OCI-M2 (cell line): ENCODE data around the gene C17orf50.
"Not testable (repeated sequence)": the region's sequence is repeated elsewhere in the genome, so short reads cannot be mapped to it uniquely, and the experiment has no call there.

Experiments
- DNase-seq: peaks from one replicate; lab custom pipeline; 2025; ENCODE audit not compliant: unreplicated experiment; lab: John Stamatoyannopoulos, UW

The C17orf50 gene

DNA sequence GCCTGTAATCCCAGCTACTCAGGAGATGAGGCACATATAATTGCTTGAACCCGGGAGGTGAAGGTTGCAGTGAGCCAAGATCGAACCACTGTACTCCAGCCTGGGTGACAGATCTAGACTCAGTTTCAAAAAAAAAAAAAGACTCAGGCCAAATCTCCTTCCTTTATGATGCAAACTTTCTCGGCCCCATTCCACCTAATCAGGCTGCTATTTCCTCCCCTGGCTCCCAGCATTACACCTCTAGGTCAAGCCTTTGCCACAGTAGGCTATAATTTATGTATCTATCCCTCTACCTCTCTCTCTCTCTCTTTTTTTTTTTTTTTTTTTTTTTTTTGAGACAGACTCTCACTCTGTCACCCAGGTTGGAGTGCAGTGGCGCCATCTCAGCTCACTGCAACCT lies 9.1 kb upstream of the C17orf50 start:
- not testable (repeated sequence) for DNase-seq

DNA sequence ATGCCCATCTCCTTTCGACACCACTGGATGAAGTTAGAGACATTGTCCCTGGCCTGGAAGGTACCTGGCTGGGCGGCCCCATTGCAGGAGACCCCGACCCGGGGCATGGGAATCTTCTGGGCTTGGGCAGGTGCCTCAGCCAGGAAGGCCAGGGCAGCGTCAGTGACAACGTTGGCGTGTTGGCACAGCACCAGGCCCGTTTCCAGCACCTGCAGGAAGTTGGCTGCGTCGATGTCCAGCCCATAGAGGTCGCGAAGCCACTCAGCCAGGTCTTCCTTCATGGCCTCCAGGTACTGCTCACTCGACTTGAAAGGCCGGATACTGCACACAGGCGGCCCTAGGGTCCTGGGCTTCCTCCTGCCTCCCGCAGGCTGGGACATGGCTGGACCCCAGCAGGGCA lies 8.2 kb upstream of the C17orf50 start:
- DNase-seq = no peak

DNA sequence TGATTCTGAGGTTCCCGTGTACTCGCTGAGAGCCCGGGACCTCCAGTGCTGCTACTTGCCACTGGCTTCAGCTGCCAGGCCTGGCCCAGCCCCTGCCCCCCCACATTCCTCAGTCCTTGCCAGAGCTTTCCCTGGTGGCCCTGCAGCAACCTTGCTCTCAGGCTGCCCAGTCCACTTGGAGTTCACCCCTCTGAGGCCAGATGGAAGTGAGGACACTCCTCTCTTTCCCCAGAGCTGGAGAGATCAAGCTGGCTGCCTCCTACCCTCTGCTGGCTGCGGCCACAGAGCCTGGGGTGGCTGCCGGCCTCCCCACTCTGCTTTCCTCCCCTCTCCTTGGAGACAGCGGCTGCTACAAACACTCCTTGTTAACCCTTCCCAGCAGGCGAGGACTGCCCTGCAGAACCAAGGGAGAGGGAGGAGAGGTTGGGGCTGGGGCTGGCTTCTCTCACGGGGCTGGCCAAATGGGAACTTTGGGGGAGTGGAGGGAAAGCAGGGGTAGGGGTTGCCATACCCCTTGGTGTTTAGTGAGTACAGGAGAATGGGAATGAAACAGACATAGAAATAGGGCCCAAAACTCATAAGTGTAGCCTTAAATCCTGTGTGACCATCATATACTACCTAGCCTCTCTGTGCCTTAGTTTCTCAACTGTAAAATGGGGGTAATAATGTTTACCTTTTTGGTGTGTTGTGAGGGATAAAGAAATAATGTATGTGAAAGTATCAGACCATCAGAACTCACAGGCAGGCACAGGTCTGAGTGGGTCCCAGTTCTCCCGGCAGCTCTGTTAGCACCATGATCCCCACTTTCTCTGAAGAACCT lies 7.5 kb upstream of the C17orf50 start, which contains the start of gene GAS2L2:
TSS of gene GAS2L2 (minus strand) at position 295 of the 820 bp plus-strand sequence. CDS start 389 bp downstream, outside the sequence.
- no peak for DNase-seq

DNA sequence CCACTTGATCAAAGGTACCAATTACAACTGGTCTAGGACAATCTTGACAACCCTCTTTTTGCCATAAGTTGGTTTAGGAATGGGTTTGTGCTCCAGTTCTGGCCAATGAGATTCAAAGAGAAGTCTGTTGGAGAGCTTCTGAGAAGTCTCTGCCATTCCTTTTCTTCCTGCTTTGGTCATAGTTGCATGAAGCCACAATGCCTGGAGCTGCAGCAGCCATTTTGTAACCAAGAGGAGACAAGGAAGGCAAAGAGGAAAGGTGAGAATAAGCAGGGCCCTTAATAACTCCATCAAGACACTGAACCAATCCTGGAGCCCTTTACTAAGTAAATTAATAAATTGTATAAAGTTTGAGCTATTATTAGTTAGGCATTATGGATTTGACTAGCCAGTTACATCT lies 3.4 kb upstream of the C17orf50 start:
- no peak for DNase-seq

DNA sequence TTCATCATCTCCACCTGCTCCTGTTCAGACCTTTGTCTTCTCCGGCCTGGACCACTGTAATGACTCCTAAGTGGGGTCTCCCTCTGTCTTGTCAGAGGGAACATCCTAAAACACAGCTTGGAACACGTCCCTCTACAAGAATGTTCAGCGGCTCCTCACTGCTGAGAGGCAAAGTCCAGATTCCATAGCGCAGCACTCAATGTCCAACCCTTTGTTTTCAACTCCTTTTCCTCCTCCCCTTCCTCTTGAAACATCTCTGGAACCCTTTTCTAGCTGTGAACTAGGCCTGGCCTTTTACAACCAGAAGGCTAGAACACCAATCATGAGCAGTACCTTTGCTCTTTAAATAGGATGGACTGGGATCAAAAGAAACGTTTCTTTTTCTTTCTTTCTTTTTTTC lies 914 bp downstream of the C17orf50 start:
- DNase-seq = no peak

DNA sequence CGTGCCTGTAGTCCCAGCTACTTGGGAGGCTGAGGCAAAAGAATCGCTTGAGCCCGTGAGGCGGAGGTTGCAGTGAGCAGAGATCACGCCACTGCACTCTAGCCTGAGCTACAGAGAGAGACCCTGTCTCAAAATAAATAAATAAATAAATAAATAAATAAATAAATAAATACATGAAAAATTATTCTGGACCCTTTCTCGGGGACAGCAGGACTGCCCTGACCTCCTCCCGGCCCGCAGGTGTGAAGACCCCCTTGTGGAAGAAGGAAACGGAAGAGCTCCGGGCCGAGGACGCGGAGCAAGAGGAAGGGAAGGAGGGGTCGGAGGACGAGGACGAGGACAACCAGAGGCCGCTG lies 3.1 kb downstream of the C17orf50 start:
- DNase-seq = no peak

DNA sequence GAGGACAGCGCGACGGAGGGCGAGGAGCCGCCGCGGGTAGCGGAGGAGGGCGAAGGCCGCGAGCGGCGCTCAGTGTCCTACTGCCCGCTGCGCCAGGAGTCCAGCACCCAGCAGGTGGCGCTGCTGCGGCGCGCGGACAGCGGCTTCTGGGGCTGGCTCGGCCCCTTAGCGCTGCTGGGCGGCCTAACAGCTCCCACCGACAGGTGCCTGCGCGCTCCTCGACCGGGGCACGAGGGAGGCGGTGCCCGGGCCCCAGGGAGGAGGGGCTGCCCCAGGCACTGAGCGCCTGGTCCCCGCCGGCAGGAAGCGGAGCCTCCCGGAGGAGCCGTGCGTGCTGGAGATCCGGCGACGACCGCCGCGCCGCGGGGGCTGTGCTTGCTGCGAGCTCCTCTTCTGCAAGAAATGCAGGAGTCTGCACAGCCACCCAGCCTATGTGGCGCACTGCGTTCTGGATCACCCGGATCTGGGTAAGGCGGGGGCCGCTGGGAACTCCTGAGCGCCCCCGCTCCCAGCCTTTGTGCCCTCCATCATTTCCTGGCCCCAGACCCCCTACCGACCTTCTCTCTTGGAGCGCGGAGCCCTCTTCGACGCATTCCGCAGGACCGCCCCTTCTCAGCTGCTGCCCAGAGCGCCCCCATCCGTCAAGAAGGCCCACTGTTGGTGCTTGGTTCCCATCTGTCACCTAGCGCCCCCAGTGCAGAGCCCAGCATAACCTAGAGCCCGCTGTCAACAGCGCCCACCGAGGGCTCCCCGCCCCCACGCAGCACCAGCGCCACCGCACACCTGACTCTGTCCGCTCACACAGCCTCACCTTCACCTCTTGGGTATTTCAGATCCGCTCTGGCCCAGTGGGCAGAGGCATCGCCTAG lies 3.7 kb downstream of the C17orf50 start:
- peak; percentile 51 for DNase-seq

DNA sequence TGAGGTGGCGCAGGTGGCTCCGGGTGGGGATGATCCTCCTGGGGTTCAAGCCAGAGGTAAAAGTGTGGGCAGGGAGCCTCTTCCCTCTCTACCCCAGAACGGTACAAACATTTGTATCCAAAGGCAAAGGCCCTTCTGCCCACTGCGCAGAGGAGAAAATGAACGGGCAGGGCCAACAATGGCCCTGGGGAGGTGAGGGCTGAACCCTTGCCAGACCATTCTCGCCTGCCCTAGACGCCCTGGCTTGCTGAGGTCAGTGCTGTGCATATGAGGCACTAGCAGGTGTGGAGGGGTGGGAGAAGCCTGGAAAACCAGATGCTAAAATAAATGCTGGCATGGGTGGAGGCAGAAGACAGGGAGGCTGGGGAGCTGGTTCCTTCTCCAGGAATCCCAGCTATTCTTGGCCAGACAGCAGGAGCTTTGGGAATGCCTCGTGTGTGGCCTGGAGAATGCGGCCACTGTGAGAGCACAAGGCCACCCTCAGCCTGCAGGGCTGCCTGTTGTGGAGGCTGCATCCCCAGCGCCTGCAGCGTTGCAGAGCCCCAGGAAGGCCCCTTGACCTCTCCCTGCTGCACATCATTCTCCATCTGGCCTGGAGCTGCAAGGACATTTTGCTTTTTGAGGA lies 4.5 kb downstream of the C17orf50 start:
- DNase-seq = no peak

DNA sequence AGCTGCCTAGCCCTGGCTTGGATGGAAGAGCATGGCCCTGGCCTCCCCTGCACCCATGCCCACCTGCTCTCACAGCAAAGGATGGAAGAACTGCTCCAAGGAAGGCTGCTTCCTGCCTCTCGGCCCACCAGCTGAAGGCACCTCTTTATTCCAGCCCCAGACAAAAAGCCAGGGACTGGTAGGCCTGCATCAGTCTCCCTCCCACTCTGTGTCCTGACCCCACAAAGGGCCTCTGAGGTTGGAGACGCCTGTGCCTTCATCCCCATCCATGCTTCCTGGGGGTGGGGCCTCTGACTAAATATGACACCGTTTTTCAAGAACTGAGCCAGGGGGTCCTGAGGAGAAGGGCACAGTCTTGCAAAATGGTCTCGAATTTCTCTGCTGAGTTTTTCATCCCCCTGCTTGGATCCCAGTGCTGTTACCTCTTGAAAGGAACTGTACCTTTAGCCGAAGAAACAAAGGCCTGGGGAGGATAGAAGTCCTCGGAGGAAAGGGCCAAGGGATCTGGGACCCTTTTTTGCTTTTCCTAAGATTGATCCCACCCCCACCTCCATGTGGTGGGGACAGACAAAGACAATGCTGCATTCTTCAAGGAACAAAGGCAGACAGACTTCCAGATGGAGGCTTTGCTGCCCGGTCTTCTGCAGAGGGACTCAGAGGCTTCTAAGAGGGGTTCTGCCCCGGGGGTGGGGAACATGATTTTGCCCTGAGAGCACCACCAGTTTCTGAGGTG lies 5.2 kb downstream of the C17orf50 start:
- no peak for DNase-seq

DNA sequence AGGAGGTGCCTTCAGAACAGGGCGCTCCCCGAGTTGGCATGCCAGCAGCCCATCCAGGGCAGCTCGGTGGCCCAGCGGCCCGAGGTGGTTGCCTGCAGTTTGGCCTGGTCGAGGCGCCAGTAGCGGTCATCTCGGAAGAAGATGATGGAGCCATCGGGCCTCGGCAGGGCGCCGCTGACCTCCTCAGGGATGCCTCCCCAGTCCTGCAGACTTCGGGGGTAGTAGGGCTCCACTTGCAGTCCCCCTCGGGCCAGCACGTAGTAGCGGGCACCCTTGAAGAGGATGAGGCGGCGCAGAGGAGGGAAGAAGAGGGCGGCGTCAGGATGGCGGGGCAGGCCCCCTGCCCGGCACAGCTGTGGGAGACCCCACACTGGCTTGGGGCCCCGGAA lies 5.8 kb downstream of the C17orf50 start:
- DNase-seq = no peak

DNA sequence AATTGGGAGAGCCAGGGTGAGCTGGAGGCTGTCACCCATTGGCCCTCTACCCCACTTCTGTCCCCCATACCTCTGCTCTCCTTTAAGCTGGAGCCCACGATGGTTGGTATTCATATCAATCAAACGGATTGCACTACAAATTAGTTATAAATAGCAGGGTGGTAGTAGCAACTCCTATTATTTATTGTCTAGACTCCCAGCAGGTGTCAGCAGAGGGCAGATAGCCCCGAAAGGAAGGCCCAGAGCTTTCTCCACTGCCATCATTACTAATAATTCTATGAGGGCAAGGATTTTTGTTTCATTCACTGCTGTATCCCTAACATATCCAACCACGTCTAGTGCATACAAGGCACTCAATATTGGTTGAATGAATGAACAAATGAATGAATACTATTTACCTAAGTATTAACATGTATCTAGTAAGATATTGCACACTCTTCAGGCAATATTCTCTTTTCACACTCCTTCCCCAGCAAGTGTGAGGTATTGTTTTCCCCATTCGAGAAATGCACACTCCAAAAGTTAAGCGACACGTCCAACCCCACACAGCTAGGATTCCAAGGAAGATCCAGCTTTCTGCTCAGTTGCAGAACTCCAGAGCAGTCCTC lies 6.3 kb downstream of the C17orf50 start:
- no peak for DNase-seq

DNA sequence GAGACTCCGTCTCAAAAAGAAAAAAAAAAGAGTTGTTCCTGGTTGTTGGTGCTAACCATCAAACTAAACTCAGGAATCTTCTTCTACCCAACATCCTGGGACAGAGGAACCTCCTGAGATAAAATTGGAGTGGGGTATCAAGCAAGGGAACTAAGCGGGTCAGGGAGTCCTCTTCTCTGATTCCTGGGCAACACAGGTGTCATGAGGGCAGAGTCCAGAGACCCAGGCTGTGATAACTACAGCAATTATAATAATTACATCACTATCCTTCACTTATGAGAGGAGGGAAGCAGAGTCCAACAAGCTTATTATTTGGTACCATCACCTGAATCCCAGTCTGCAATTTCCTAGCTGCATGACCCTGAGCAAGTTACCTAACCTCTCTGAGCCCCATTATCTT lies 8.1 kb downstream of the C17orf50 start:
- DNase-seq = no peak

DNA sequence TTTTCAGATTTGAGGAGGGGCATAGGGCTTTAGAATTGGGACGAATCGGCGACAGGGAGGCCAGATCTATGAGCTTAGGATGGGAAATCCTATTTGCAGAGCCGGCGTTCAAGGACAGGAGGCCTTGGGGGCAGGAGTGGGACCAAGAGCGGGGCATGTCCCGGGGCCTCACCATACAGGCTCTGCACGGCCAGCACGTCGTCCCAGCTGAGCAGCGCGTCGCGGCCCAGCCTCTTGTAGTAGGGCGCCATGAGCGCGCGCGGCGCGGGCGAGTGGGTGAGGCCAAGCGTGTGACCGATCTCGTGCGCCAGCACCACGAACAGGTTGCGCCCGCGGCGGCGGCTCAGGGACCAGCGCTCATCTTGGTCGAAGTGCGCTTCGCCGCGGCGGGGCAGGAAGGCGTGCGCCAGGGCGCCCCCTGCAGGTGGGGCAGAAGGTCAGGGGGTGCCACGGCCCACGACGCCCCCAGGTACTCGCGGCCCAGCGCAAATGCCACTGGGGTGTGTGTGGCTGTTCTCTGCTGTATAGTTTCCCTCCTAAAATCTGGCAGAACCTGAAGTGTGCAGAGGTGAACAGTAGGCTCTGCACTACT lies 9.3 kb downstream of the C17orf50 start:
- DNase-seq = no peak

DNA sequence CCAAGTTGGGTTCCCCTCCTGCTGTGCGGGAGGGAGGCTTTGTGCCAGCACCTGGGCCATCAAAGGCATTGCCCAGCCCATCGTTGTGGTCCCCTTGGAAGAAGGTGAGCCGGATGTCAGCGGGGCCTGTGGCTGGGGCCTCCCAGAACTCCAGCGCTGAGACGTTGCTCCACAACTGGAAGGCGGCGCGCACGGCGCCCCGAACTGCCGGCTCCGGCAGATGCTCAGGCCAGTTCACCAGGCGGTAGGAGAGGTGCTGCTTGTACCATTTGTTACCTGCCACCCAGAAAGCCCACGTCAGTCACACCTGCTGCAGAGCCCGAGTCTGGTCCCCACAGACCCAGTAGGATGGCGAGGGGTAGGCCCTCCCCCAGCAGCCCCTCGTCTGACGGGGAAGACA lies 12.4 kb downstream of the C17orf50 start:
- no peak for DNase-seq

DNA sequence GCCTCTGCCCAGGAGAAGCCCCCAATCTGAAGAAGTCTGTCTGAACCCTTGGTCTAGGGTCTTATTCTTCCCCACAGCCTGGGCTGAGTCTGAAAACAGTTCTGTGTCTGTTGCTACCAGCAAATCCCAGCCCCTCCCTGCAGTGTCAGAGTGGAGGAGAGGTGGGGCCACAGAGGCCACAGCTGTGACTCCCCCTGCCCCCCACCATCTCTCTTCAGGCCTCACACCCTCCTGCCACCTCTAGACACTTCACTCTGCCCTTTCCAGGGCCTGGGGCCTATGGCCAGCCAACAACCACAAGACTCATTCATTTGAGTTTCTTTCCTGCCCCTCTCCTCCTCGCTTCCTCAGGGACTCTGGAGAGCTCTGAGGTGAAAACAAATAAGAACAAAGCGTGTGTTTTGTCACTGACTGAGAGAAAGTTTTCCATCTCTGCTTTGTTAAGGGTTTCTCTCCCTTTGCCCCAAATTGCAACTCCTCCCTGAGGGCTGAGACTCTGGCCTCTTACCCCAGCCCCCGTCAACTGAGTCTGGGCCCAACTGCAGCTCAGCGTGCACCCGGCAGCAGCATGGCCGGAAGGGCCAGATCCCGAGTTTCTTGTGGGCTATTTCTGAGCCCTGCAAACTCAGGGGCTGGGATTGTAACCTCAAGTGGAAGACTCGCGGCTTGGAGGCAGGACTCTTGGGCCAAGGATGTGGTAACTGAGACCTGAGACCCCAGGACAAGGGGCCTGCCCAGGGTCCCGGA lies 13.2 kb downstream of the C17orf50 start:
- DNase-seq = no peak

DNA sequence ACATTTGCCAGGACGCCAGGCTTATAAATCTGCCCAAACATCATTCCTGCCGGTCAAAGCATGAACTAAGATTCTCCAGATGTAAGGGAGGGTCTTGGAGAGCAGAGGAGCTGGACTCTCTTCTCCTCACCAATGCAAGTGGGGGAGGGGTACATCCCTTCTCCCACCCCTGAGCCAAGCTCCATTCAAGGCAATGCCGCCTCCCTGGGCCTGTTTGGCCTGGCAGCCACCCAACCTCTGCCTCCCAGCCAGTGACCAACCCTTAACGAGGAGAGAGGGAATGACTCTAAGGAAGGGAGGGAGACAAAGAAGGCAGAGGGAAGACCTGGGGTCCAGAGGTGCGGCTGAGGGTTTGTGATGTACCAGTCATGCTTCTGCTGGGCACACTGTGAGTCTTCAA lies 13.8 kb downstream of the C17orf50 start:
- DNase-seq = no peak

DNA sequence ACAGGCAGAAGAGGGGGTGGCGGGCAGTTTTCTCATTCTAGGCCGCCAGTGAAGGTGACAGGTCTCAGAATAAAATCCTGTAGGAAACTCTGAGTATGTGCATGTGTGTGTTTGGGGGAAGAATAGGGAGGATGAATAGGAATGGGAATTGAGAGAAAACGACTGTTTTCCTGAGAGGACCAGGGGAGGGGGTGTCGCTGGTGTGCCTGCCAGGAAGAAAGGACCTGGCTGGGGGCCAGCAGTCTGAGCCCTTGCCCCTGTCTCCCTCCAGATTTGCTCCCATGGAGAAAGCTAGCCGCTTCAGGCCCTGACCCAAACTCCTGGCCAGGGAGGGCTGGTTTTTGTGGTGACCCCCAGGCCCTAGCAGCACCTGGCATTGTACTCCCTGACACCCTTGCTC lies 14.4 kb downstream of the C17orf50 start:
- DNase-seq = no peak

DNA sequence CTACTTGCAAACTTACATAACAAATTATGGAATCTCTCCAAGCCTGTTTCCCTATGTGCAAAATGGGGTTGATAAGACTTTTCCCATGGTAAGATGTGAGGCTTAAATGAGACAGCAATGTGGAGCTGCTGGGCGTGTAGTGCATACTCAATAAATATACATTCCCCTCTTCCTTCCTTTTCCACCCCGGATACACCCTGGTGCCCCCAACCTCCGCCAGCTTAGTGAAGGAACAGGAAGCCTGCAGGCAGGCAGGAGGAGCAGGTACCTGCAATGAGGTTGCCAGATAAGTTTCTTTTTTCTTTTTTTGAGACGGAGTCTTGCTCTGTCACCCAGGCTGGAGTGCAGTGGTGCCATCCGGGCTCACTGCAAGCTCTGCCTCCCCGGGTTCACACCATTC lies 14.9 kb downstream of the C17orf50 start:
- no peak for DNase-seq

DNA sequence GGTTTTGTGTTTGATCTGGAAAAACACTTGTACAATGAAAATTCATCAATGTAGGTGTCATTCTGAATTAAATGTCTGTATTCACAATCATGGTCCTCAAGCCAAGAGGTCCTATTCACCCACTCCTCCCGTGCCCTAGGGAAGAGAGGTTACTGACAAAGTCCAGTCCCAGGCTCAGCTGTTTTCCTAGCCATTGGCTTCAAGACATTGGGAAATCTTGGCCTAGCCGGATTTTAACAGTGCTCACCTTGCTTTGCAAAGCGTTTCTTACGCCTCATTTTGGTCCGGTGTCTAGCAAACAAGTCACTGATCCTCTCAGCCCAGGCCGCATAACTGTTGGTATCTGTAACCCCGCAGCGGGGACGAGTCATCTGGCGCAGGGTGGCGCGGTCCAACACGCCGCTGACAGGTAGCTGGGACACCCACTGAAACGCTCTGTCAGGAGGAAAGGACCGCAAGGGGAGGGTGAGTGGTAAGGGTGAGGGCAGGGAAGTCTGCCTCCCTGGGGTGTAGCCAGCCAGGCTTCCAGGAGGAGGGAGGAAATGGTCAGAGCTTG lies 18.0 kb downstream of the C17orf50 start:
- DNase-seq = no peak
